ENCODE results near the gene ABCA1.
A peak's percentile ranks its signal among the peaks of the same experiment; 100 is the strongest.

Gene ABCA1

GRCh38 chr9:104746798-104747197 lies 181.2 kb downstream of the ABCA1 start:
- no peak for DNase-seq

- no peak for DNase-seq
Measured at GRCh38 chr9:104746285-104746684, 181.7 kb downstream of the ABCA1 start.

GRCh38 chr9:104745852-104746251 lies 182.1 kb downstream of the ABCA1 start:
- DNase-seq = no peak

- DNase-seq = peak; percentile 35
Measured at GRCh38 chr9:104743376-104743985, 184.5 kb downstream of the ABCA1 start.

- no peak for DNase-seq
Measured at GRCh38 chr9:104740621-104741020, 187.3 kb downstream of the ABCA1 start.

- no peak for DNase-seq
Measured at GRCh38 chr9:104738452-104738851, 189.5 kb downstream of the ABCA1 start.

Data from stimulated activated CD4-positive, alpha-beta T cell treated with anti-CD3 and anti-CD28 coated beads, Interleukin-4, amount 100 ng/mL, for 24 hours (primary cell).